GM18520 (cell line): ENCODE measurements around the gene ZBTB42.

Source experiments
- ATAC-seq: cut with Tn5 transposase; IDR thresholded peaks from one replicate; pipeline ENCODE4 v1.9.1; 2021; ENCODE audit not compliant: unreplicated experiment

The ZBTB42 gene

GRCh38 chr14:104782086-104782807 lies 18.7 kb upstream of the ZBTB42 start:
- ATAC-seq: no peak

GRCh38 chr14:104782808-104783139 lies 18.1 kb upstream of the ZBTB42 start:
- no peak for ATAC-seq

GRCh38 chr14:104783484-104784217 lies 17.2 kb upstream of the ZBTB42 start:
- no peak for ATAC-seq

- ATAC-seq: no peak
Observed at GRCh38 chr14:104784218-104784568, 16.7 kb upstream of the ZBTB42 start.

- no peak for ATAC-seq
Observed at GRCh38 chr14:104784846-104785707, 15.8 kb upstream of the ZBTB42 start.

GRCh38 chr14:104785708-104786080 lies 15.2 kb upstream of the ZBTB42 start:
- no peak for ATAC-seq

- no peak for ATAC-seq
Observed at GRCh38 chr14:104786091-104786586, 14.8 kb upstream of the ZBTB42 start.

- no peak for ATAC-seq
Observed at GRCh38 chr14:104786726-104787675, 13.9 kb upstream of the ZBTB42 start.

GRCh38 chr14:104787736-104788135 lies 13.2 kb upstream of the ZBTB42 start:
- no peak for ATAC-seq

- ATAC-seq: no peak
Observed at GRCh38 chr14:104788161-104788818, 12.6 kb upstream of the ZBTB42 start.

- no peak for ATAC-seq
Observed at GRCh38 chr14:104788873-104789663, 11.8 kb upstream of the ZBTB42 start.

- no peak for ATAC-seq
Observed at GRCh38 chr14:104789752-104790743, 10.9 kb upstream of the ZBTB42 start.

GRCh38 chr14:104791425-104791824 lies 9.5 kb upstream of the ZBTB42 start:
- ATAC-seq: no peak

- no peak for ATAC-seq
Observed at GRCh38 chr14:104792101-104792884, 8.6 kb upstream of the ZBTB42 start.

GRCh38 chr14:104792945-104793702 lies 7.8 kb upstream of the ZBTB42 start:
- ATAC-seq: no peak

- no peak for ATAC-seq
Observed at GRCh38 chr14:104793703-104793959, 7.3 kb upstream of the ZBTB42 start.

GRCh38 chr14:104794099-104794498 lies 6.8 kb upstream of the ZBTB42 start:
- ATAC-seq: no peak
